Dedifferentiated amniotic fluid mesenchymal stem cell (primary cell): ENCODE data around the gene KCNQ1.

Experiments
- DNase-seq: peaks from one replicate; pipeline ENCODE4 v3.0.0-alpha.2; 2016; ENCODE audit errors: extremely low spot score

The KCNQ1 gene

GRCh38 chr11:2441171-2441570 lies 3.6 kb upstream of the KCNQ1 start:
- DNase-seq: no peak

GRCh38 chr11:2442589-2442988 lies 2.2 kb upstream of the KCNQ1 start:
- DNase-seq: no peak

- DNase-seq: no peak
These were observed 1.4 kb upstream of the KCNQ1 start for GRCh38 chr11:2443406-2443805.

DNA sequence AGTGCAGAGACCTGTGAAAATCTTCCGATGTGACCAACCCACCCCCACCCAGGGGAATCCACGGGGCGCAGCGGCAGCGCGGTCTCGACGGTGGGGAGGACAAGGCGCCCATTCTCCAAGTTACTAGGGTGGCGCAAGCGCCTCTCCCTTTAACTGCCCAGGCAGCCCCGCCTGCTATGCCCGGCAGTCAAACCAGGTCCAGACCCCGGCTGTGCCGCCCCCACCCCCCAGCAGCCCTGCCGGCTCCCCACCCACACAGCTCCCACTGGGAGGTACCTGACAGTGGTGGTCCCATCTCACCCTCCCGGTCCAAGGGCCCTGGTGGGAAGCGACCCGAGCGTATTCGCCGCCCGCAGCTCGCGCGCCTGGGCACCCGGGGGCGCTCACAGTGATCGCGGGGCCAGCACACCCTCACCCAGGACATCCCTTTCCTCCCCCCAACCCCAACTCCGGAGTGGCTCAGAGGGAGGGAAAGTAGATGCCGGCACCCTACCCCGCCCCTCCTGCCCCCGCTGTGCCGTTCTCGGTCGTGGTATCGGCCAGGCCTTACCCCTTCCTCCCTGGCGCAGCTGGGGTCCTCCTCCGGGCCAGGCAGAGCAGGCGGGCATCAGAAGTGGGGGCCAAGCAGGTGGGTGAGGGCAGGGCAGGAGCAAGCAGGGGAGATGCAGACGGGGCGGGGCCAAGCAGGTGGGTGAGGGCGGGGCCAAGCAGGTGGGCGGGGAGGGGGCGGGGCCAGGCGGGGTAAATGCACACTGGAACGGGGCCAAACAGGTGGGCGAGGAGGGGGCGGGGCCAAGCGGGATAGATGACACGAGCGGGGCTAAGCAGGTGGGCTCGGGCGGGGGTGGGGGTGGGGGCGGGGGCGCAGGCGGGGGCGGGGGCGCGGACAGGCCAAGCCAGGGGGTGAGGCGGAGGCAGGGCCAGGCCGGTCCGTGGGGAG lies 657 bp upstream of the KCNQ1 start, which contains the start of gene TRPM5:
Gene TRPM5 (minus strand): TSS at position 634 of the 940 bp plus-strand sequence. CDS start 21,478 bp downstream, outside the sequence.
- no peak for DNase-seq

DNA sequence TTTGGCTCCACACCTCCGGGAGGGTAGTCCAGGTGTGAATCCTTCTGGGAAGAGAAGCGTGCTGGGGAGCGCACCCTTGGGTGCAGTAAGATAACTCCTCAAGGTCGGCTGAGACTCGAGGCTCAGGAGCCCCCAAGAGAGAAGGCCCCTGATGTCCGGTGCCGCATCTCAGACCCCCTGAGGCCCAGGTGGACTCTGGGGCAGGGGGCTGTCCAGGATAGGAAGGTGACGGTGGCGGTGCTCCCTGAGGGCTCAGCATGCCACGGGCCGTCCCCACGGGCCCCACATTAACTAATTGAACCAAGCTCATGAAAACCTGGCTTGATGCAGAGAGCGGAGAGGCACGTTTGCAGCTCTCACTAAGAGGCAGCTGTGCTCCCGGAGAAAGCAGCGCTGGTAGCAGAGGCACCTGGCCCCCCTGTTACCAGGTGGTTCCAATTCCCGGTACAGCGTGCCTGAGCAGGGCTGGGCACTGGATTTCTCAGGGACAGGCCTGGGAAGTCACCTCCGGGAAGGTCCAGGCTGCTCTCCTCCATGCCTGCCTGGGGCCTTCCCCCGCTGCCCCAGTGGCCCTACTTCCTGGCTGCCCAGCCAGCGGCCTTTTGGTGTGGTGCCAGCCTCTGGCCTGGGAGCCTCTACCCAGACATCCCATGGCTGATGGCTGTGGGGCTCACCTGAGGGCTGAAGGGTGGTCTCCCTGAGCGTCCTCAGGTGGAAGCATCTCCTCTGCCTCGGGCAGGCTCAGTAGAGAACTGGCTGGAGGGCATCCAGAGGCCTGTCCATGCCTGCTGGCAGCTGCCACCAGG lies 1.1 kb downstream of the KCNQ1 start:
- no peak for DNase-seq

DNA sequence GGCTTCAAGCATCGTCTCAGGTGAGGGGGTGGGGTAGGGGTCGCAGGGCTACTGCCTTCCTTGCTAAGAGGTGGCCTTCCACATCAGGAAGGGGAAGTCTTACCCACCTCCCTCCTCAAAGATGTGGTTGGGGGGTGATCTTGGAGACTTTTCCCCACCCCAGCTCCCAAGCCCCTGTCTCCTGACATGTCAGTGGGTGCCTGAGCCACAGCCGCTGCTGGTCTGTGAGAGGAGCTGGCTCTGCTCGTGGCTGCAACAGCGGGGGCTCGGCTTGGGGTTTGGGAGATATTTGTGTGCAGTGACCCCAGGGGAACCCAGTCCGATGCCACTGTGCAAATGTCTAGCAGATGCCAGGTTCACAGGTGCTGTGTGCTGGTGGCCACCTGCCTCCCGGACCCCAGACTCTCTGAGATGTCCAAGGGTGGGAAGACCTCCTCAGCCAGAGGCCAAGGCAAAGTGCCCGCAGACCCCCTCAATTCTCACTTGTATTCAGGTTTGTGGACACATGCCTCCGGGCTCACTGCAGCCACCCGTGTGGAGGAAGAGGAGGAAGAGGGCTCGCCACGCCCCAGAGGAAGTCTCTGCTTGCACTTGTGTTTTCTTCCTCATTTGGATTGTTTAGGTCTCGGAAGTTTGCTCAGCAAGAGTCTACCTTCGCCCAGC lies 1.9 kb downstream of the KCNQ1 start:
- DNase-seq: no peak

- DNase-seq: no peak
These were observed 2.6 kb downstream of the KCNQ1 start for GRCh38 chr11:2447253-2447950.

DNA sequence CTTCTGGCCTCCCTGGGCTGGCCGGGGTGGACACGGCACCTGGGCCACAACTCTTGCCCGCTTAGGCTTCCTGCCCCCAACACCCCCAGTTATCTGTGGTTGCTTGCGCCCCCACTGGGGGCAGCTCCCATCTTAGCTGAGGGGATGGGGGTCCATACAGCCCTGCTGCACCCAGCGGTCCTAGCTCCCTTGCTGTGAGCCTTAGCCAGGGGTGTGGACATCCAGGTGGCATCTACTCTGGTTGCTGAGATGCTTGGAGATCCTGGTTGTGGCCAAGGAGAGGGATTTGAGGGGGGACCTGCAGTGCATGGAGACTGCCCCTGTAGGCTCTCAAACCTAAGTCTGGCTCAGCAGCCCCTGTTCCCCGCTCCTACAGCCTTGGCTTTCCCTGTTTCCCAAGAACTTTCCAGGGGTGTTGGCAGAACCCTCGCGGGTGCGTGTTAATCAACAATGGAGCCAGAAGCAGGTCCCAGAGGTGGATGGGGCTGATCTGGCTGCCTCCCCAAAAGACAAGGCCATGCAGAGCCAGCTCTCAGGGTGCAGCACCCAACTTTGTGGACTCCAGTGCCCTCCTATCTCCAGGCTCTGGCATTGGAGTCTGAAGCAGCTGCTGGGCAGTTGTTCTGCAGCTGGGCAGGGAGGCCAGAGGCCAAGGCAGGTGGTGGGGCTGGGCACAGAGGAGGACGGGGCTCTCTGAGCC lies 3.3 kb downstream of the KCNQ1 start:
- no peak for DNase-seq

DNA sequence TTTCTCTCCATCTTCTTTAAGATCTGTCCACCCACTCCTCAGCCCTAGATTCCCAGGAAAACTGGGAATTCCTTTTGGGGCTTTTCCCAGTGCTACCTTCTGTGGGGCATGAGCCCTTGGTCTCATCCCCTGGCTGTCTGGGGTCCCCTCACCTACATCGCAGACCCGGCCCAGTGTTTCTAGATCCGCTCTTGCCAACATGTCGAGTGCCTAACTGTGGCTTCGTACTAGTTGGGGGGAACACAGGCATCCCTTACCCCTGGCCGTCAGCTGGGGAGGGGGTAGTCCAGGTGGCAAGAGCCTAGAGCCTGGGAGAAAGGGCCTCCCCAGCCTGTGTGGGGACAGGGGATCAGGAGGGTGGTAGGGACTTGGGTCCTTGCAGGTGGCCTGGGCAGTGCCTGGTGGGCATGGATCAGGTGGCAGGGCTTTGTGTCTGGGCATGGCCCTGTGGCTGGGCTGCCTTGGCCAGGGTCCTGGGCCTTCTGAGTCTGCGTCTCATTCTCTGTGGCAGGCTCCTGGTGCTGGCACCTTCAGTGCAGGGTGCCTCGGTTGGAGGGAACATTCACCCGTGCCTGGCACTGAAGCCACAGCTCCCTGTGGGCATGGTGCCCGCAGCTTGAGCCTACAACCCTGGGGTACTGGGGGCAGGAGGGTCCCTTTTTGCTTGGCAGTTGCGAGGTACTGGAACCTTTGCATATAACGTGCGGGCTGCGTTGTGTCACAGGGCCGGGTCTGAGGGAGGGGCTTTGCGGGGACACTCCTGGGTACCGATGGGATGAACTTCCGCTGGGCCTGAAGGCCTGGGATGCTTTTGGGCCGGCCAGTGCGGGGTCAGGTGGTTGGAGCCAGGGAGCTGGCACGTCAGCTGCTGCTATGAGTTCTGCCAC lies 4.1 kb downstream of the KCNQ1 start:
- DNase-seq: no peak

- DNase-seq: no peak
These were observed 4.9 kb downstream of the KCNQ1 start for GRCh38 chr11:2449548-2450320.

DNA sequence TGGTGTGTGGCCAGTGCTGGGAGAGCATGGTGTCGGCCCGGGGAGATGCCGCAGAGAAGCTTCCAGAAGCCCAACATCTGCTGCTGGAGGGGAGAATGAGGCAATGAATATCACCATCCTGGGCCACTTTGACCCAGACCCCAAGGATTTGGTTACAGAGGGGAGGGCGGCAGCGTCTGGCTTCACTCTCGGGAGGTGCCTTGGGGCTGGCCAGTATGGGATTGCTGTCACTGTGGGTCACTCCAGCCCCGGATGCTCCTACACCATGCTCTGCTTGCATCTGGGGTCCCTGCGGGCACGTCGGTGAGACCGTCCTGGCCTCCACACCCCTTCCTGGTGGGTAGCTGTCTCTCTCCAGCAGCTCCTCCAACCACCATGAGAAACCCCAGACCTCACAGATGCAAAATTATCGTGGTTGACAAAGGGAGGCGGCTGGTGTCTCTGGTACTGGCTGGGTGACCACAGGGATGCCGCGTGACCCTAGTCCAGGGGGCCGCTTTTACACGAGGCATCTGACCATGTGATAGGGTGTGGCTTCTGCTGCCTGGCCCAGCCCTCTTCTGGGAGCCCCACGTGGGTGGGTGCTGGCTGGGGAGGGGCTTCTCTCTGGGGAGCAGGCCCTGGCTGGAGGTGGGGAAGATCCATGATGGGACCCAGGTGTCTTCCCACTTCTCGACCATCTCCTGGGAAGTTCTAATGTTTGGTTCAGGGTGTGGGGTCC lies 5.7 kb downstream of the KCNQ1 start:
- DNase-seq: no peak

- no peak for DNase-seq
These were observed 6.5 kb downstream of the KCNQ1 start for GRCh38 chr11:2451336-2451735.

- DNase-seq: no peak
These were observed 7.1 kb downstream of the KCNQ1 start for GRCh38 chr11:2451916-2452315.

DNA sequence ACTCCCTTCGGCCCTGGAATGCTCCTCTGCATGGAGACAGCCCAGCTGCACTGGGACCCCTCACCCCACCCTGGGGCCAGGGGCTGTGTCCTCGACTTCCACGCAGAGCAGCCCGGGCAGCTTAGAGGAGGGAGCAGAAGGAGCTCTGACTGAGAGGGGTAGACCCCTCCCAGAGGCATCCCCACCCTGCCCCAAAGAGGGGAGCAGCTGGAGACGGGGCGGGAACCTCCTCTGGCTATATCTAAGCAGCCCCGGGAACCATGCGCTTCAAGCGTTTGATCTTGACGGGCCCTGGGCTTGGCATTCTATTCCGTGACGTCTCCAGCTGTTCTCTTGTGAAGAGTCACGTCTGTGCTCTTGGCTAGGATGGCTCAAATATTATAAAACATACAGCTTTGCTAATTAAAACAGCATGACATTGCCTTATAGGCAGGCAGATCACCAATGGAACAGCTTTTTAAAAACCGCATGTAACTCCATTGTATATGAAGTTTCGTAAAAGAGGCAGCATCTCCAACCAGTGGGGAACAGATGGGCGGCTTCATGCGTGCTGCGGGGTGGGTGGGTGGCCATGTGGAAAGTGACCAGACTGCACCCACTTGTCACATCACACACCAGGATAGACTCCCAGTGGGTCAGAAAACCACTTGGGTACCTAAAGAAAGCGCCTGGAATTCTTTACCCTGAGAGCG lies 7.7 kb downstream of the KCNQ1 start:
- DNase-seq: no peak

DNA sequence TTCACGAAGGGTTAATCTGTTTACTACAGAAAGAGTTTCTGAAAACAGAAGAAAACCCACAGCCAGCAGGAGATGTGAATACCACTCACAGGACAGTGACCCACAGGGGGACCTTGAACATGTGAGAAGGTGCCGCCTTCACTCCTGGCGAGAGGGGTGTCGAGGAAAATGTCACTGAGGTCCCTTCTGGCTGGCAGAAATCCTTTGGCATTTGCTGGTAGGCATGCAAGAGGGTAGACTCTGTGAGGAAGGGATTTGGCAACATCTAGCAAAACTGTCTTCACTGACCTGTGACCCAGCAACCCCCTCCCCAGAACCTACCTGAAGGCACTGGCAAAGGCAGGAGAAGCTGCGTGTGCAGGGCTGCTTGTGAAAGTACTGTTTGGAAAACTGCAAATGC lies 8.6 kb downstream of the KCNQ1 start:
- DNase-seq: no peak

DNA sequence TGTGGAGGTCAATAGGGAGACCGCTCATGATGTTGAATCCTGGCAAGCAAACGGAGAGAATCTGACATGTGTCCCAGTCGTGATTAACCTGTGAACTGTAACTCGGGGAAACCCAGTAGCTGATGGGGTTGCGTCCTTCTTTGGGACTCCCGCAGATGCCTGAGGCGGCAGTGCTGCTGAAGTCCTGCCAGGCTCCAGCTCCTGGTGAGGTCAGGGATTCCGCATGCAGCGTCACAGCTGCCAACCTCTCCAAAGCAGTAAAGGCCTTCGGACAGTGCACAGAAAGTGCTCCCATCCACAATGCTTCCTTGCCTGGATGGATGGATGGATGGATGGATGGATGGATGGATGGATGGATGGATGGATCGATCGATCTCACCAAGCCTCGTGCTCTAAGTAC lies 13.5 kb downstream of the KCNQ1 start:
- DNase-seq: no peak

DNA sequence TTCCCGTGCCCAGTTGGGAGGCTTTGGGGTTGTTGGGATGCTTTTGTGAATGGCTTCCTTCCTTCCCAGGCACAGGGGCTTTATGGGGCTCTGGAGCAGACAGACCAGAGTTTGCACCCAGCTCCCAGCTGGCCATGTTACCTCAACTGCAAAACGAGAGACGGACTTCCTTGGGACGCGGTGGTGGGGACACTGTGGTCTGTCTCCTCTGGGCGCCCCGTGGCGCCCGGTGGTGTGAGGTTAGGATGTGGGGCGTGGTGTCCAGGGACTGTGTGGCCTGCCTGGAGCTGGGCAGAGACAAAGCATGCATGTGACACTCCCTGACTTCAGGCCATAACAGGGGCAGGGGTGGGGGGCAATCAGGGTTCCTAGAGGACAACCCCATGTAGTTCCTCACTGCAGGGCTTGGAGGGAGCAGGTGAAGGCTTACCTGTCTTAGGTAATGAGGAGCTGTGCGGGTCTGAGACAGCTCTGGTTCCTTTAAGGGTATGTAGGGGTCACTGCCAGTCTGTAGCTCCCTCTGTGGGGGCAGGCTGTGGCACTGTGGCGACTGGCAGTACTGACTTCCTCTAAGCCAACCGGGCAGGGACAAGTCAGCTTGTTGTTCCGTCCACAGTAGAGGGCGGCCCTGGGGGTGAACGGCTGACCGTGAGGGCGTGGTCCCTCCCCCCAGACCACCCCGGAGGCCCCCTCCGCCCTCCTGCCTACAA lies 14.4 kb downstream of the KCNQ1 start:
- no peak for DNase-seq
